ENCODE data around the gene AKT3.

GRCh38 chr1:243546457-243546856 is 303.6 kb downstream of the AKT3 start:
- TF ChIP-seq CTCF (conservative IDR thresholded peaks at IDR 0.05) (no peak), EZH2 (IDR thresholded peaks at IDR 0.05; ENCODE audit: low read depth) (no peak)

Data from PC-9 (cell line).